DND-41 (cell line): Measurements from ENCODE around the gene RGS7.

Experiments
- ATAC-seq: fragments of 200-7000 bp; cut with Tn5 transposase; 3 replicates; pipeline ENCODE4 v1.9.1; 2021; ENCODE audit warnings: low read depth; ENCODE audit not compliant: insufficient read depth
- DNase-seq: peaks from one replicate; pipeline ENCODE4 v3.0.0-alpha.2; 2020
- H2AFZ ChIP-seq: 2 replicates; pipeline ENCODE4 v1.6.0; 2012; ENCODE audit warnings: low read depth, low read length
- H3K27ac ChIP-seq: 2 replicates; pipeline ENCODE4 v1.5.1; 2012; ENCODE audit warnings: low read length, inconsistent platforms
- H3K27me3 ChIP-seq: fragments of 200-600 bp; sonication (generic); 2 replicates; pipeline ENCODE4 v1.6.0; 2012; ENCODE audit warnings: low read length, mild to moderate bottlenecking, inconsistent platforms; ENCODE audit not compliant: insufficient read depth, poor library complexity
- H3K36me3 ChIP-seq: 2 replicates; pipeline ENCODE4 v1.5.1; 2012; ENCODE audit warnings: low read length, inconsistent platforms; ENCODE audit not compliant: insufficient read depth
- H3K4me1 ChIP-seq: 2 replicates; pipeline ENCODE4 v1.5.1; 2012; ENCODE audit warnings: mild to moderate bottlenecking, low read length; ENCODE audit not compliant: insufficient read depth
- H3K4me2 ChIP-seq: 2 replicates; pipeline ENCODE4 v1.6.0; 2012; ENCODE audit warnings: mild to moderate bottlenecking, moderate library complexity, low read length, inconsistent platforms; ENCODE audit not compliant: insufficient read depth
- H3K4me3 ChIP-seq, 2 experiments: fragments of 200-600 bp in 1 of 2; shearing (Covaris generic) in 1 of 2; 2 replicates each; pipeline ENCODE4 v1.5.1; 2012 to 2016; ENCODE audit warnings: inconsistent platforms in 2 of 2, low read length in 2 of 2, mild to moderate bottlenecking in 2 of 2, low read depth in 1 of 2, moderate library complexity in 1 of 2
- H3K79me2 ChIP-seq: 2 replicates; pipeline ENCODE4 v1.6.0; 2012; ENCODE audit warnings: low read length, inconsistent platforms; ENCODE audit not compliant: insufficient read depth
- H3K9ac ChIP-seq: 2 replicates; pipeline ENCODE4 v1.6.0; 2012; ENCODE audit warnings: low read depth, mild to moderate bottlenecking, inconsistent platforms, low read length, moderate library complexity
- H3K9me3 ChIP-seq: 2 replicates; pipeline ENCODE4 v1.5.1; 2012; ENCODE audit warnings: low read length, moderate library complexity, mild to moderate bottlenecking, inconsistent platforms; ENCODE audit not compliant: insufficient read depth, severe bottlenecking
- H4K20me1 ChIP-seq: 2 replicates; pipeline ENCODE4 v1.6.0; 2012; ENCODE audit warnings: low read length; ENCODE audit not compliant: insufficient read depth
- EZH2 ChIP-seq: IDR thresholded peaks from 3 replicates; pipeline ENCODE4 v1.6.1; 2012; ENCODE audit warnings: borderline replicate concordance, low read depth, mild to moderate bottlenecking, moderate library complexity, low read length, inconsistent platforms; ENCODE audit not compliant: severe bottlenecking
- TF ChIP-seq, protein P1 (sequence below): IDR thresholded peaks from 2 replicates; pipeline ENCODE4 v1.5.1; 2012; ENCODE audit warnings: borderline replicate concordance, low read length, moderate library complexity, mild to moderate bottlenecking; ENCODE audit not compliant: poor library complexity, severe bottlenecking; ENCODE audit errors: extremely low read depth

RGS7 gene

DNA sequence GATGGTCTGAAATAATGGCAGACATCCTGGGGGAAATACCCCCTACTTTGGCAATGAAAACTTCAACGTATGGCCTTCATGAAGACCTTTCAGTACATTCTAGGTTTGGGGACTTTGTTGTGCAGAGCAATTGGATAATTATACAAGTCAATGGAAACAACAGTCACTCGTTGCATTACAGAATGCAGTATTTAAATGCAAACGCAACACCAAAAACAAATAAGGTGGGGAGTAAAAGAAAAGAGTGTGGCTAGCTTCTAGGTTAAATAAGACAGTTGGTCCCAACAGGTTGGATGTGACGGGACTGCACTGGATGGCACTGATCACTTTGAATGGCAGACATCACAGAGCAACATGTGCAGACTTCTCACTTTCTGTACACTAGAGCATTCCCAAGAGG lies 386.8 kb downstream of the RGS7 start:
- no peak overlapping the region for H3K4me2 ChIP-seq
- no peak overlapping the region for H3K9ac ChIP-seq
- H4K20me1 ChIP-seq: no peaks in the 10 kb centered on the region
- TF ChIP-seq EZH2: no peak
- TF ChIP-seq, protein P1, sequence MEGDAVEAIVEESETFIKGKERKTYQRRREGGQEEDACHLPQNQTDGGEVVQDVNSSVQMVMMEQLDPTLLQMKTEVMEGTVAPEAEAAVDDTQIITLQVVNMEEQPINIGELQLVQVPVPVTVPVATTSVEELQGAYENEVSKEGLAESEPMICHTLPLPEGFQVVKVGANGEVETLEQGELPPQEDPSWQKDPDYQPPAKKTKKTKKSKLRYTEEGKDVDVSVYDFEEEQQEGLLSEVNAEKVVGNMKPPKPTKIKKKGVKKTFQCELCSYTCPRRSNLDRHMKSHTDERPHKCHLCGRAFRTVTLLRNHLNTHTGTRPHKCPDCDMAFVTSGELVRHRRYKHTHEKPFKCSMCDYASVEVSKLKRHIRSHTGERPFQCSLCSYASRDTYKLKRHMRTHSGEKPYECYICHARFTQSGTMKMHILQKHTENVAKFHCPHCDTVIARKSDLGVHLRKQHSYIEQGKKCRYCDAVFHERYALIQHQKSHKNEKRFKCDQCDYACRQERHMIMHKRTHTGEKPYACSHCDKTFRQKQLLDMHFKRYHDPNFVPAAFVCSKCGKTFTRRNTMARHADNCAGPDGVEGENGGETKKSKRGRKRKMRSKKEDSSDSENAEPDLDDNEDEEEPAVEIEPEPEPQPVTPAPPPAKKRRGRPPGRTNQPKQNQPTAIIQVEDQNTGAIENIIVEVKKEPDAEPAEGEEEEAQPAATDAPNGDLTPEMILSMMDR: no peak
- H3K9me3 ChIP-seq: no peaks in the 10 kb centered on the region
- H3K4me3 ChIP-seq: no peak overlapping the region
- H2AFZ ChIP-seq: no peak overlapping the region
- no peak for ATAC-seq
- no peaks in the 10 kb centered on the region for H3K4me1 ChIP-seq
- H3K36me3 ChIP-seq: no peaks in the 10 kb centered on the region
- no peaks in the 10 kb centered on the region for H3K27me3 ChIP-seq
- no peak overlapping the region for H3K27ac ChIP-seq
- no peaks in the 10 kb centered on the region for H3K79me2 ChIP-seq
- no peak for DNase-seq

- no peak overlapping the region for H3K9ac ChIP-seq
- no peak overlapping the region for H3K4me2 ChIP-seq
- H4K20me1 ChIP-seq: no peaks in the 10 kb centered on the region
- no peak overlapping the region for H2AFZ ChIP-seq
- no peaks in the 10 kb centered on the region for H3K4me1 ChIP-seq
- TF ChIP-seq, protein P1: no peak
- TF ChIP-seq EZH2: no peak
- no peaks in the 10 kb centered on the region for H3K36me3 ChIP-seq
- H3K79me2 ChIP-seq: no peaks in the 10 kb centered on the region
- no peak overlapping the region for H3K27ac ChIP-seq
- H3K4me3 ChIP-seq: no peak overlapping the region
- H3K9me3 ChIP-seq: no peaks in the 10 kb centered on the region
- ATAC-seq: no peak
- no peaks in the 10 kb centered on the region for H3K27me3 ChIP-seq
- DNase-seq: no peak
These were observed 388.1 kb downstream of the RGS7 start for GRCh38 chr1:240968864-240969263.

GRCh38 chr1:240967070-240967724 lies 389.8 kb downstream of the RGS7 start:
- TF ChIP-seq, protein P1: no peak
- TF ChIP-seq EZH2: no peak
- Histone ChIP-seq H3K4me1 (no peaks in the 10 kb centered on the region), H3K9me3 (no peaks in the 10 kb centered on the region), H3K4me2 (no peak overlapping the region), H3K27ac (no peak overlapping the region), H3K4me3 (no peak overlapping the region), H3K36me3 (no peaks in the 10 kb centered on the region), H4K20me1 (no peaks in the 10 kb centered on the region), H2AFZ (no peak overlapping the region), H3K27me3 (no peaks in the 10 kb centered on the region), H3K79me2 (no peaks in the 10 kb centered on the region), H3K9ac (no peak overlapping the region)
- DNase-seq (no peak), ATAC-seq (no peak)
